Thyroid gland (tissue), 4 donors: Measurements from ENCODE around the gene MARCO. TPM values are rescaled to one million over a fixed set of nuclear protein-coding genes. Genes with fewer than 3 reads are reported as not detected.

Experiments used
- DNase-seq, 2 donors: peaks; one replicate each; pipeline ENCODE4 v3.0.0-alpha.2; 2019
- H3K27ac ChIP-seq, 3 donors: fragments of 200-600 bp; sonication (generic); 1 replicate in 2 of 3; 2 replicates in 1 of 3; pipeline ENCODE4 v1.5.1; 2016 to 2019; ENCODE audit warnings: mild to moderate bottlenecking in 1 of 3, moderate library complexity in 1 of 3
- H3K27me3 ChIP-seq: fragments of 200-600 bp; sonication (generic); one replicate; pipeline ENCODE4 v1.5.1; 2019
- H3K36me3 ChIP-seq, 2 donors: fragments of 200-600 bp; sonication (generic); one replicate each; pipeline ENCODE4 v1.5.1; 2016 to 2019
- H3K4me1 ChIP-seq, 2 donors: fragments of 200-600 bp; sonication (generic); one replicate each; pipeline ENCODE4 v1.5.1; 2017 to 2019
- H3K4me3 ChIP-seq, 3 donors: fragments of 200-600 bp; sonication (generic); replicated peaks in 1 of 3; 1 replicate in 2 of 3; 2 replicates in 1 of 3; pipeline ENCODE4 v1.5.1; 2016; ENCODE audit warnings: mild to moderate bottlenecking in 1 of 3
- H3K9me3 ChIP-seq: fragments of 200-600 bp; sonication (generic); one replicate; pipeline ENCODE4 v1.5.1; 2017
- POLR2A ChIP-seq, 2 donors: fragments of 450-650 bp; IDR thresholded peaks; one replicate each; pipeline ENCODE4 v1.6.1; 2017; ENCODE audit warnings: antibody characterized with exemption in 2 of 2, mild to moderate bottlenecking in 2 of 2, moderate library complexity in 1 of 2
- WGBS, 2 donors: methylation state at CpG; one replicate each; pipeline ENCODE4 v1.1.5; 2017; 5-methylcytosine and 5-hydroxymethylcytosine counted together
- intact Hi-C: fragments of 100-400 bp; cut with DNase I; formaldehyde crosslinking; loops from one replicate; pipeline ENCODE4 v1.15.1; 2023
- total RNA-seq, 4 donors: library from RNA; depleted of rRNA; stranded (reverse); fragments of >200 nt; gene quantifications; one replicate each; pipeline ENCODE4 v1.2.3, GENCODE V29; 2016
- TF ChIP-seq, protein P1 (sequence below), 6 experiments: fragments of 200-600 bp in 3 of 6; fragments of 450-650 bp in 3 of 6; sonication (generic) in 3 of 6; IDR thresholded peaks; one replicate each; pipeline ENCODE4 v1.5.1; 2016 to 2019; ENCODE audit warnings: antibody characterized with exemption in 6 of 6, mild to moderate bottlenecking in 2 of 6, inconsistent platforms in 1 of 6, moderate library complexity in 1 of 6

Gene MARCO
- total RNA-seq, 4 donors from 2014 or later, result 1.1 to 11.0 (median 3.0) TPM

DNA sequence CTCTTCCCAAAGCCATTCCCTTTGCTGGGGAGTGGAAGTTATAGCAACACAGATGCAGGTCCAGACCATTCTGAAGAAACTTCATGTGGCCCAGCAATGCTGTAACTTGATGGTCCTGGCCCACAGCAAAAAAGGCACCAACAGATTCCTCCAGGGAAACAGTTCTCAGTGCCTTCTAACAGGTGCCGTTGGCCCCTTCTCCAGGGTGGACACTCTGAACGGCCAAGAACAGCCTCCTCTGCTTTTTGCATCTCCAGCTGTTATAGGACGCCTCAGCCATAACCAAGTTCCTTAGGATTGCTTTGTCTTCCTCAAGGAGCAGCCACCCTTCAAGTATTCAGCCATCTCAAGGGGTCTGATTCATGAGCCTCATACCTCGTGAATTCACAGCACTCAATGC lies 38.0 kb downstream of the MARCO start:
- no peak for TF ChIP-seq POLR2A (IDR thresholded peaks at IDR 0.05)
- no peaks in the 10 kb centered on the region for H3K36me3 ChIP-seq
- no peak for DNase-seq
- no peak overlapping the region for H3K27ac ChIP-seq
- no peaks in the 10 kb centered on the region for H3K9me3 ChIP-seq
- 37 to 69% methylated on average over 4 of the region's 4 CpGs for WGBS, 2 donors
- no peaks in the 10 kb centered on the region for H3K27me3 ChIP-seq
- H3K4me1 ChIP-seq, result no peaks in the 10 kb centered on the region
- no peak overlapping the region for H3K4me3 ChIP-seq
- intact Hi-C loops, result no loop called here

DNA sequence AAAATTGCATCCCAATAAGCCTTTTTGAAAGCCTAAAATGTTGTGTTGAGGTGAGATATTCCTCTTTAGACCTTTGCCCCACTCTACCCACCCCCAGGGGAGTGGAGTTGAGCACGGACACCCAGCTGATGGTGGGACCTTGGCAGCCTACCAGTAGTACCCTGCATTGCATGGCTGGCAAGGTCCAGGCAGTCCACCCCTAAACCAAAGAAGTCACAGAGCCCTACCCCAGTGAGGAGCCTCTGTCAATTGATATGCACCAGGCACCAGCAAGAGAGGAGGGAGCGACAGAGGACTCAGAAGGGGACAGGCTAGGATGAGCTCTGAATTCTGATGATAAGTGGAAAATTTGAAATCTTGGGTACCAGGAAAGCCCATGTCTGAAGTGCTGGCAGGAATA lies 38.6 kb downstream of the MARCO start:
- Histone ChIP-seq H3K4me3 (no peak overlapping the region), H3K9me3 (no peaks in the 10 kb centered on the region), H3K27me3 (no peaks in the 10 kb centered on the region), H3K4me1 (no peaks in the 10 kb centered on the region), H3K36me3 (no peaks in the 10 kb centered on the region), H3K27ac (no peak overlapping the region)
- no peak for DNase-seq
- 74 to 75% methylated on average over 2 of the region's 2 CpGs for WGBS, 2 donors
- intact Hi-C loops, result no loop called here
- no peak for TF ChIP-seq POLR2A (IDR thresholded peaks at IDR 0.05)
- TF ChIP-seq, protein P1, sequence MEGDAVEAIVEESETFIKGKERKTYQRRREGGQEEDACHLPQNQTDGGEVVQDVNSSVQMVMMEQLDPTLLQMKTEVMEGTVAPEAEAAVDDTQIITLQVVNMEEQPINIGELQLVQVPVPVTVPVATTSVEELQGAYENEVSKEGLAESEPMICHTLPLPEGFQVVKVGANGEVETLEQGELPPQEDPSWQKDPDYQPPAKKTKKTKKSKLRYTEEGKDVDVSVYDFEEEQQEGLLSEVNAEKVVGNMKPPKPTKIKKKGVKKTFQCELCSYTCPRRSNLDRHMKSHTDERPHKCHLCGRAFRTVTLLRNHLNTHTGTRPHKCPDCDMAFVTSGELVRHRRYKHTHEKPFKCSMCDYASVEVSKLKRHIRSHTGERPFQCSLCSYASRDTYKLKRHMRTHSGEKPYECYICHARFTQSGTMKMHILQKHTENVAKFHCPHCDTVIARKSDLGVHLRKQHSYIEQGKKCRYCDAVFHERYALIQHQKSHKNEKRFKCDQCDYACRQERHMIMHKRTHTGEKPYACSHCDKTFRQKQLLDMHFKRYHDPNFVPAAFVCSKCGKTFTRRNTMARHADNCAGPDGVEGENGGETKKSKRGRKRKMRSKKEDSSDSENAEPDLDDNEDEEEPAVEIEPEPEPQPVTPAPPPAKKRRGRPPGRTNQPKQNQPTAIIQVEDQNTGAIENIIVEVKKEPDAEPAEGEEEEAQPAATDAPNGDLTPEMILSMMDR (IDR thresholded peaks at IDR 0.05), result no peak

GRCh38 chr2:118981632-118982031 lies 39.6 kb downstream of the MARCO start:
- Histone ChIP-seq H3K4me1 (no peaks in the 10 kb centered on the region), H3K9me3 (no peaks in the 10 kb centered on the region), H3K36me3 (no peaks in the 10 kb centered on the region), H3K4me3 (no peak overlapping the region), H3K27me3 (no peaks in the 10 kb centered on the region), H3K27ac (no peak overlapping the region)
- WGBS, 2 donors, result 69 to 78% methylated on average over 2 of the region's 2 CpGs
- TF ChIP-seq, protein P1 (IDR thresholded peaks at IDR 0.05), result no peak
- TF ChIP-seq POLR2A (IDR thresholded peaks at IDR 0.05), result no peak
- intact Hi-C loops, result no loop called here
- no peak for DNase-seq

DNA sequence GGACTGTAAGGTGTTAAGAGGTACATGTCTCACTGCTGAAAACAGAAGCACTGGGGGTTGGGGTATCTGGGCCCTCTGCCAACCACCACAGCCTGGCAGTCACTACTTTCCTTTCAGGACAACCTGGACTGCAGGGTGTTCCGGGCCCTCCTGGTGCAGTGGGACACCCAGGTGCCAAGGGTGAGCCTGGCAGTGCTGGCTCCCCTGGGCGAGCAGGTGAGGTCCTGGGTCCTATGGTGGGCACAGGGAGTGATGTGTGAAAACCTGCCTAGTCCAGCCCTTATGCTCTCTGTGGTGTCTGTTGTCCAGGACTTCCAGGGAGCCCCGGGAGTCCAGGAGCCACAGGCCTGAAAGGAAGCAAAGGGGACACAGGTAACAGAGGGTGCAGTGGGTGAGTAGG lies 40.0 kb downstream of the MARCO start:
- 54 to 100% methylated on average over 1 to 2 of the region's 3 CpGs for WGBS, 2 donors
- Histone ChIP-seq H3K4me1 (no peaks in the 10 kb centered on the region), H3K27me3 (no peaks in the 10 kb centered on the region), H3K36me3 (no peaks in the 10 kb centered on the region), H3K4me3 (no peak overlapping the region), H3K9me3 (no peaks in the 10 kb centered on the region), H3K27ac (no peak overlapping the region)
- intact Hi-C loops, result no loop called here
- TF ChIP-seq POLR2A (IDR thresholded peaks at IDR 0.05), result no peak
- TF ChIP-seq, protein P1 (IDR thresholded peaks at IDR 0.05), result no peak
- no peak for DNase-seq

GRCh38 chr2:118983133-118983532 lies 41.1 kb downstream of the MARCO start:
- no peaks in the 10 kb centered on the region for H3K4me1 ChIP-seq
- TF ChIP-seq POLR2A (IDR thresholded peaks at IDR 0.05), result no peak
- TF ChIP-seq, protein P1 (IDR thresholded peaks at IDR 0.05), result no peak

DNA sequence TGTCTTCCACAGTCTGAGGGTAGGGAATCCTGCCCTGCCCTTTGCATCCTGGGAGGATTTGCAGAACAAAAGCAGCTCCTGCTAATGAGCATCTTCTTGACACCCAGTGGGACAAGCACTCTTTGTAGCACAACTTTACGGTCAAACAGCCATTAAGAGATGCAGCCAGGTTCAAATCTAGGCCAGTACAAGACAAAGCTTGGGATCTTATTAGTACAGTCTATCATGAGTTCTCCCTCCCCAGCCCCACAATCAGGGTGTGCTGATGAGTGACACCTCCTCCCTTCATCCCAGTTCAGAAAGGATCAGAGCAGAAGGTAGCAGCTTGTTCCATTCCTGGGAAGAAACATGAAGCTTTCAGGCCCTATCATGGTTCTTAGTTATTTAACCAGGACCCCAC lies 41.9 kb downstream of the MARCO start:
- no peak for DNase-seq
- Histone ChIP-seq H3K4me1 (no peaks in the 10 kb centered on the region), H3K9me3 (no peaks in the 10 kb centered on the region), H3K36me3 (no peaks in the 10 kb centered on the region), H3K27ac (no peak overlapping the region), H3K4me3 (no peak overlapping the region), H3K27me3 (no peaks in the 10 kb centered on the region)
- TF ChIP-seq POLR2A (IDR thresholded peaks at IDR 0.05), result no peak
- TF ChIP-seq, protein P1 (IDR thresholded peaks at IDR 0.05), result no peak
- intact Hi-C loops, result no loop called here
- WGBS, 2 donors, result 80 to 92% methylated on average over 1 of the region's 1 CpG

More at GRCh38 chr2:118983133-118983532, 41.1 kb downstream of the MARCO start:
- 77 to 79% methylated on average over 6 of the region's 6 CpGs for WGBS, 2 donors
- intact Hi-C loops, result no loop called here
- no peaks in the 10 kb centered on the region for H3K9me3 ChIP-seq
- H3K27me3 ChIP-seq, result no peaks in the 10 kb centered on the region
- H3K36me3 ChIP-seq, result no peaks in the 10 kb centered on the region
- H3K4me3 ChIP-seq, result no peak overlapping the region
- H3K27ac ChIP-seq, result no peak overlapping the region
- no peak for DNase-seq
